Stimulated activated naive CD8-positive, alpha-beta T cell treated with anti-CD3 and anti-CD28 coated beads, Interleukin-15, Interleukin-2, amounts not matched to agents 100 U/mL and 50 U/mL, for 24 hours (primary cell): ENCODE measurements around the gene GALM.
"Not testable (repeated sequence)": the region's sequence is repeated elsewhere in the genome, so short reads cannot be mapped to it uniquely, and the experiment has no call there.

ENCODE experiments used
- ATAC-seq: fragments of 150-1000 bp; cut with Tn5 transposase; one replicate; pipeline ENCODE4 v1.10.0; 2021
- DNase-seq: peaks from one replicate; pipeline ENCODE4 v3.0.0; 2021

Gene GALM

DNA sequence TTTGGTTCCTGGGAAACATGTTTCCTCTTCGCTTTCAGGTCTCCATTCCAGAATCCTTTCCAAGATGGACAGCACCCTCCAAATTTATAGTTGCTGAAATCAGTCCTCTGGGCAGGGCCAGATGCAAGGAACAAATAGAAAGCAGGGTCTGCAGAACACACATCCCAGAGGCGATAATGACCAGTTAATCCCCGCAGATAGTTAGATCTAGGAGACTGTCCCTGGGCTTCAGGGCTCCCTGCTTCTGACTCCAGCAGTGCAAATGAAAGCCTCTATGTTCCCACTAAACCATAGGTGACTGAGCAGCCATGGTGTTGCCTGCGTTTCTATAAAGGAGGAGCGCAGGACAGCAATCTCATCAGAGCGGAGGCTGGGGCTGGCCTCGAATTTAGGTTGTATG lies 46.5 kb downstream of the GALM start:
- ATAC-seq, result no peak

DNA sequence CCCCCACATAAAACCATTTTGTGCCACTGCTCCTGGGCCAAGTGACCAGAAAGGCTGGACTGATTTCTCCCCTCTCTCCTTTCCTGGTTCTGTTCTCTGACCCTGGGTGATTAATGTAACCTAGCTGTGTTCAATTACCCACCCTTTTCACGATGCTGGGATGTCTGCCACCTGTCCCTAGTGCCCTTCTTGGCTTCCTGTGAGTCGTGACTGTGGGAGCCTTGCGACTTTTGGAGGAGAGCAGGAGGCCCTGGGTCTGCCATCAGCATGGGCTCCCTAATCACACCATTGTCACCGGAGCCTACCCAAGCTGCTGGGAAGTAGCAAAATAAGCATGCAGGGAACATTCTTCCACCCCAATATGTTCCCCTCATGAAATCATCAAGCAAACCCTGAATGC lies 47.0 kb downstream of the GALM start:
- ATAC-seq (no peak), DNase-seq (no peak)

More for the DNA sequence above, 46.5 kb downstream of the GALM start:
- no peak for DNase-seq

DNA sequence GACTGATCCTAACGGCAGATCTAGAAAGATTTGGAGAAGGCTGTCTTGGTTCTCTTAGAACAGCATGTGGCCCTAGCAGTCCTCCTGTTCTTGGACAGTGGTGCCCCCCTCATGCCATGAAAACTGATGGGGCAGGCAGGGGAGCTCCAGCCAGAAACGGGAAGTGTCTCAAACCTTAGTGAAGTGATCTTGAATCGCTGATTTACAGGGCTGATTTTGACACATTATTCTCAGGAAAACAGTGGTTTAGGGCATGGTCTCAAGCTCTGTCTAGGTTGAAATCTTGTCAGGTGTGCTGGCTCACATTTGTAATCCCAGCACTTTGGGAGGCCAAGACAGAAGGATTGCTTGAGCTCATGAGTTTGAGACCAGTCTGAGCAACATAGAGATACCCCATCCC lies 47.4 kb downstream of the GALM start:
- no peak for ATAC-seq
- no peak for DNase-seq

- ATAC-seq, result peak; percentile 34
- DNase-seq, result not testable (repeated sequence)
These were observed 49.0 kb downstream of the GALM start for GRCh38 chr2:38714941-38715340.

DNA sequence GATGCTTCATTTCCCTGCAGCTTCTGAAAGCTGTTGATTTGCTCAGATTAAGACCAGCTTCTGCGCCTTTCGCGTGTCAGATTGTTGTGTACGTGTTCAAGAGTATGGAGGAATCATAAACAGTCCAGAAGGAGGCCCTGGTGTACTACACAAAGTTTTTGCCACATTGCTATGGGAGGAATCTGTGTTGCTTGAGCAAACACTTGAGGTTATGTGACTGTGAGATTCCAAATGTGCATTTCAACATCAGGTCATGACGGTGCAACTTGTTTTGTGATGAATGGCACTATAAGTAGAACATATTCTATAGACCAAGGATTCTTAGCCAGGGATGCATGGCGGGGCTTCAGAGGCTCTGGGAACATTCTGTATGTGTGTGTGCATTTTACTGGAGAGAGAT lies 50.3 kb downstream of the GALM start:
- ATAC-seq, result no peak

GRCh38 chr2:38718601-38719000 lies 52.7 kb downstream of the GALM start:
- DNase-seq (no peak), ATAC-seq (no peak)

More for the DNA sequence above, 50.3 kb downstream of the GALM start:
- no peak for DNase-seq

GRCh38 chr2:38719706-38720105 lies 53.8 kb downstream of the GALM start:
- DNase-seq, result no peak
- no peak for ATAC-seq

GRCh38 chr2:38720613-38721241 lies 54.8 kb downstream of the GALM start:
- no peak for ATAC-seq
- no peak for DNase-seq

- DNase-seq (peak; percentile 75), ATAC-seq (peak; percentile 94)
These were observed 56.6 kb downstream of the GALM start for GRCh38 chr2:38722271-38723061.

- peak; percentile 32 for DNase-seq
- ATAC-seq, result peak; percentile 24
These were observed 57.3 kb downstream of the GALM start for GRCh38 chr2:38723173-38723572.

GRCh38 chr2:38727661-38728060 lies 61.7 kb downstream of the GALM start:
- no peak for DNase-seq
- no peak for ATAC-seq

DNA sequence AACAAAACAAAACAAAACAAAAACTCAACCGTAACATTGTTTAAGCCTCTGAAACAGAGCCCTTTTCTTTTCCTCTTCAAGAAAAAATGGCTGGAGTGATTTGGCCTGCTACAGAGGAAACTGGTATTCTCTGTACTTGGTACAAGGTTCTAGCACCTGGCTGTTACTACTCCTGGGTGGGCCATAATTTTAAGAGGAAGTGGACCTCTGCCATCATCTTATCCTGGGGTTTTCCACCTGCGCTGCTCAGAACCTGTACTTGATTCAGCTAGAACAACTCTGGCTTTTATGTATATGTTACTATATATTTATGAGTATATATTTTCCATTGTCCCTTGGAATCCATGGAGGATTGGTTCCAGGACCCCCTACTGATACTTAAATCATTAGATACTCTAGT lies 62.8 kb downstream of the GALM start:
- no peak for ATAC-seq
- no peak for DNase-seq

DNA sequence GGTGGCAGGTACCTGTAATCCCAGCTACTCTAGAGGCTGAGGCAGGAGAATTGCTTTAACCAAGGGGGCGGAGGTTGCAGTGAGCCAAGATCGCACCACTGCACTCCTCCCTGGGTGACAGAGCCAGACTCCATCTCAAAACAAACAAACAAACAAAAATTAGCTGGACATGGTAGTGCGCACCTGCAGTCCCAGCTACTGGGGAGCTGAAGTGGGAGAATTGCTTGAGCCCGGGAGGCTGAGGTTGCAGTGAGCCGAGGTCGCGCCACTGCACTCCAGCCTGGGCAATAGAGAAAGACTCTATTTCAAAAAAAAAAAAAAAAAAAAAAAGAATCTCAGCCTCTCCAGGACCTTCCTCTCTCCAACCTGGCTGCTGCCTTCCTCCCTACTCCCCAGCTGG lies 65.2 kb downstream of the GALM start:
- ATAC-seq, result no peak

DNA sequence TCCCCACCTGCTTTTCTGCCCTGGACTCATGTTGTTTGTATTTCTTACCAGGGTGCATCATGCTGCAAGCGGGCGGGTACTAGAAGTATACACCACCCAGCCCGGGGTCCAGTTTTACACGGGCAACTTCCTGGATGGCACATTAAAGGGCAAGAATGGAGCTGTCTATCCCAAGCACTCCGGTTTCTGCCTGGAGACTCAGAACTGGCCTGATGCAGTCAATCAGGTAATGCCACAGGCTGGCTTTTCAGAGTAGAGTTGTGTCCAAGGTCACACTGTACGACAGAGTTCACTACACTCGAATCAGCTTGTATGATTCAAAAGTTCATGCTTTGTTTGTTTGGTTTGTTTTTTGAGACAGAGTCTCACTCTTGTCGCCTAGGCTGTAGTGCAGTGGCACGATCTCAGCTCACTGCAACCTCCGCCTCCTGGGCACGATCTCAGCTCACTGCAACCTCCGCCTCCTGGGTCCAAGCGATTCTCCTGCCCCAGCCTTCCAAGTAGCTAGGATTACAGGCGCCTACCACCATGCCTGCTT lies 65.8 kb downstream of the GALM start:
- DNase-seq (no peak), ATAC-seq (no peak)

More for the DNA sequence above, 65.2 kb downstream of the GALM start:
- DNase-seq, result no peak

DNA sequence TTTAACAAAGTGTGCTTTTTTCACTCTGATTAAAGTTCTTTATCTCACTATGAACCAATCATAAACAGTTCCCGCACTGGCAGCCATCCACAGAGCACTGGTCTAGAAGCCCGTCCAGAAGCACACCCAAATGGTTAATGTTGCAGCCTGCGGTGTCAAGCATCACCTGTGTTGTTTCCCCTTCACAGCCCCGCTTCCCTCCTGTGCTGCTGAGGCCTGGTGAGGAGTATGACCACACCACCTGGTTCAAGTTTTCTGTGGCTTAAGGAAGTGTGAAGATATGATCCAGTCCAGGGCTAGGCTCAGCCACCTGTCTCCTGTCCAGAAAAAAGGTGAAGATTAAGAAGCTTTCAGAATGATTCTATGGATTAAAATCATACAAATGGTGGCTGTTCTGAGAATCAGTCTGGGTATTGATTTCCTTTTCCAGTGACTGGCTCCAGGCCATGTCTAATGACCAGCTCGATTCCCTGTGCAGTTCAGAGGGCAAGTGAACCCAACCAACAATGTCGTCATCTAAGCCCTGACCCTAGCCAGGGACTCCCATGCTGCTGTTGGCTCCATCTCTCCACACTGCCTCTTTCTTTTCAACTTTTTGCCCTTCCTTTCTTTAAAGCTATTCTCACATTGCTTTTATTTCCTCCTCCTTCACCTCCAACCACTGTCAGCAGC lies 67.5 kb downstream of the GALM start:
- ATAC-seq (no peak), DNase-seq (no peak)

GRCh38 chr2:38734299-38735058 lies 68.6 kb downstream of the GALM start:
- ATAC-seq, result no peak
- DNase-seq, result no peak

DNA sequence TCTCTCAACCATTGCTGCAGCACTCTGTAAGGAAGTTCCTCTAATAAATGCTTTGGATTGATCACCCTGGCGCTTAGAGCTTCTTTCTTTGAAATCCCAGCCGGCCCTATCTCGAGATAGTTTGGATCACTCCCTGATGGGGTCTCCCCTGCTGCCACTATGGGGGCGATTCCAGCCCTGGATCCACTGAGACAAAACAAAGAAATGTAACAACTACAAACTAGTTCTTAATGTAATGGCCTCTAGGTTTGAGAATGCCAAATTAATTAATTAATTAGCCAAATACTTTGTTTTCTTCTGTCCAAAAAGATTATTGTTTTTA lies 70.0 kb downstream of the GALM start:
- ATAC-seq (no peak), DNase-seq (no peak)

DNA sequence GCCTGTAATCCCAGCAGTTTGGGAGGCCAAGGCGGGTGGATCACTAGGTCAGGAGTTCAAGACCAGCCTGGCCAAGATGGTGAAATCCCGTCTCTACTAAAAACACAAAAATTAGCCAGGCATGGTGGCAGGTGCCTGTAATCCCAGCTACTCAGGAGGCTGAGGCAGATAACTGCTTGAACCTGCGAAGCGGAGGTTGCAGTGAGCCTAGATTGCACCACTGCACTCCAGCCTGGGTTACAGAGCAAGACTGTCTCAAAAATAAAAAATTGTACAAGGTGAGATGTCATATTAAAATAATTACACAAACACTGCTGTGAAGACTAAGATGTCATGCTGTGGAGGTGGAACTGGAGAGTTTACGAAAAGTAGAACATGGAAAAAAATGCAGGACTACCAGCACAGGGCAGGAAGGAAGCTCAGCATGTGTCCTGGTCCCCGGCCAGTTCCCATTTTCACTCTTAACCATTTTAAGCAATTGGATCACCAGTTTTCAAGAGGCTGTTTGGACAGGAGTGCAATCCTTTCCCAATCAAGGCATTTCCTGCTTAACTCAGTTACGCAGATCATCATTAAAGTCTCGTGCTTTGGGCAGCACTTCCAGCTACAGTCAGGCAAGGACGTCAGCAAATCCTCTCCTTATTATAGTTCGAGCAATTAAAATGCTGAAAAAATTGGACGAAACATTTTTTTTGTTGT lies 71.2 kb downstream of the GALM start:
- ATAC-seq, DNase-seq: not testable (repeated sequence)

- no peak for DNase-seq
- ATAC-seq, result no peak
These were observed 72.0 kb downstream of the GALM start for GRCh38 chr2:38737925-38738324.

- ATAC-seq (no peak), DNase-seq (no peak)
These were observed 73.6 kb downstream of the GALM start for GRCh38 chr2:38739524-38739923.

- peak; percentile 24 for ATAC-seq
These were observed 75.2 kb downstream of the GALM start for GRCh38 chr2:38740851-38741731.

More at GRCh38 chr2:38740851-38741731, 75.2 kb downstream of the GALM start:
- DNase-seq, result no peak
